K562 (cell line): ENCODE results near the gene PATL2. TPM values are rescaled to one million over a fixed set of nuclear protein-coding genes. Genes with fewer than 3 reads are reported as not detected.

Experiments used
- AFF1 ChIP-seq, 2 experiments: fragments of 450-650 bp; IDR thresholded peaks; 2 replicates each; pipeline ENCODE4 v1.6.1; 2018; ENCODE audit warnings: mild to moderate bottlenecking in 2 of 2, low read depth in 1 of 2; ENCODE audit not compliant: partially characterized antibody in 2 of 2
- ARID4B ChIP-seq: sonication (generic); formaldehyde crosslinking; IDR thresholded peaks from 2 replicates; pipeline ENCODE4 v1.8.0; 2022; ENCODE audit warnings: mild to moderate bottlenecking, missing genetic modification reagents
- CHD1 ChIP-seq: fragments of 200-600 bp; sonication (generic); IDR thresholded peaks from one replicate; pipeline ENCODE4 v1.6.1; 2012; ENCODE audit warnings: mild to moderate bottlenecking, moderate library complexity, low read length, inconsistent platforms
- ELF1 ChIP-seq: fragments of 200-800 bp; sonication (Bioruptor generic); IDR thresholded peaks from 2 replicates; pipeline ENCODE4 v1.6.1; 2016; ENCODE audit warnings: missing genetic modification characterization, missing compliant biosample characterization
- ETS2 ChIP-seq: IDR thresholded peaks from 2 replicates; pipeline ENCODE4 v1.6.1; 2016; ENCODE audit warnings: borderline replicate concordance, missing genetic modification characterization, mild to moderate bottlenecking, moderate library complexity, missing compliant biosample characterization; ENCODE audit not compliant: poor library complexity, severe bottlenecking
- GTF2F1 ChIP-seq: IDR thresholded peaks from 2 replicates; pipeline ENCODE4 v1.6.1; 2011; ENCODE audit warnings: low read depth, low read length, improper control_type of control experiment
- IRF2 ChIP-seq: sonication (generic); formaldehyde crosslinking; IDR thresholded peaks from 2 replicates; pipeline ENCODE4 v1.8.1; 2022; ENCODE audit warnings: mild to moderate bottlenecking, missing genetic modification reagents
- L3MBTL2 ChIP-seq: fragments of 450-650 bp; IDR thresholded peaks from 2 replicates; pipeline ENCODE4 v1.6.1; 2016; ENCODE audit warnings: mild to moderate bottlenecking, moderate library complexity
- NCOA1 ChIP-seq: fragments of 450-650 bp; IDR thresholded peaks from 2 replicates; pipeline ENCODE4 v1.6.1; 2016; ENCODE audit warnings: low read depth
- POLR2B ChIP-seq: fragments of 450-650 bp; IDR thresholded peaks from 2 replicates; pipeline ENCODE4 v1.6.1; 2018; ENCODE audit warnings: low read depth; ENCODE audit not compliant: partially characterized antibody
- SMARCC2 ChIP-seq: fragments of 450-650 bp; IDR thresholded peaks from 2 replicates; pipeline ENCODE4 v1.6.1; 2017; ENCODE audit warnings: antibody characterized with exemption, moderate library complexity, mild to moderate bottlenecking, low read depth
- ZNF24 ChIP-seq: fragments of 450-650 bp; IDR thresholded peaks from 2 replicates; pipeline ENCODE4 v1.6.1; 2016
- ZNF445 ChIP-seq: fragments of 250-450 bp; sonication (Bioruptor Pico); IDR thresholded peaks from 2 replicates; pipeline ENCODE4 v1.4.0; 2020; ENCODE audit warnings: low read depth, mild to moderate bottlenecking, moderate library complexity
- ZNF717 ChIP-seq: fragments of 250-450 bp; sonication (Bioruptor Pico); IDR thresholded peaks from 2 replicates; pipeline ENCODE4 v1.5.0; 2021
- polyA plus RNA-seq, 8 experiments: library from polyadenylated mRNA; depleted of rRNA in 4 of 8; stranded (reverse) in 5 of 8; unstranded in 3 of 8; fragments of >200 nt; fragmentation: Nextera tagmentation in 2 of 8; fragmentation: Illumina TruSeq in 1 of 8; extraction: Ambion mirVana in 2 of 8; extraction: Trizol in 1 of 8; gene quantifications; 2 replicates each; pipeline versions ENCODE4 v1.2.1 to v1.2.3, GENCODE V29; 2011 to 2014; ENCODE audit warnings: inconsistent platforms in 1 of 8, missing spikeins in 1 of 8
- total RNA-seq, 7 experiments: library from RNA; depleted of rRNA in 6 of 7; stranded (reverse); fragments of >200 nt in 6 of 7; fragmentation: Illumina TruSeq in 2 of 7; extraction: Trizol in 2 of 7; gene quantifications; 2 replicates each; pipeline versions ENCODE4 v1.2.1 to v1.2.3, GENCODE V29; 2011 to 2021; ENCODE audit warnings: low replicate concordance in 1 of 7

The PATL2 gene
- total and polyA plus RNA-seq, 9 of the 15 experiments (the other 6 are each of a cell fraction or from before 2014, with no cell fraction given) = 0.42 to 1.1 (median 0.86) TPM

GRCh38 chr15:44662478-44663409 lies 48.4 kb downstream of the PATL2 start (continued):
- no peak for TF ChIP-seq GTF2F1
- TF ChIP-seq ZNF717 (CRISPR knock-in tag) = no peak
- no peak for TF ChIP-seq IRF2
- peak; percentile 27; the same call in 1 of the 2 replicates for TF ChIP-seq NCOA1
- TF ChIP-seq SMARCC2 = peak; percentile 17; the same call in 1 of the 2 replicates
- TF ChIP-seq CHD1 = peak; percentile 98
- peak; percentile 35; the same call in 1 of the 2 replicates for TF ChIP-seq ZNF24
- peak; percentile 63 for TF ChIP-seq ETS2 (tag)
- TF ChIP-seq ARID4B (CRISPR knock-in tag) = peak; percentile 96; the same call in 1 of the 2 replicates
- TF ChIP-seq L3MBTL2 = no peak
- peak; percentile 19 for TF ChIP-seq POLR2B
- no peak for TF ChIP-seq ZNF445 (CRISPR knock-in tag)
- peak; percentile 42; the same call in 1 of the 2 replicates for TF ChIP-seq ELF1
- peak; percentile 8 to 22 for TF ChIP-seq AFF1 (IDR thresholded peaks at IDR 0.05; ENCODE audit: low read depth in 1 of 2, partially characterized antibody in 2 of 2)
